Measurements from ENCODE around the gene ZNF621. TPM values are rescaled to one million over a fixed set of nuclear protein-coding genes. Genes with fewer than 3 reads are reported as not detected.

The ZNF621 gene
- total and polyA plus RNA-seq, 2 of the 8 experiments (the other 6 are each of a cell fraction or from before 2014, with no cell fraction given): 10.9 to 15.4 TPM

GRCh38 chr3:40580494-40581091, 55.8 kb downstream of the ZNF621 start:
- 0% methylated on average over 2 of the region's 2 CpGs; no CpG with 5 or more reads in 1 of the 2 experiments for whole genome bisulfite sequencing, 2 experiments (ENCODE audit: extremely low coverage in 1 of 2, insufficient coverage in 1 of 2, insufficient read length in 1 of 2, insufficient replicate concordance in 2 of 2, low coverage in 1 of 2, low lambda C conversion rate in 2 of 2, missing lambda C conversion rate in 1 of 2)
- H2AK5ac ChIP-seq (ENCODE audit: low read depth, low read length): no peak overlapping the region
- H3K36me3 ChIP-seq (ENCODE audit: control insufficient read depth in 2 of 4, insufficient read depth in 4 of 4, low read length in 3 of 4): no peaks in the 10 kb centered on the region
- H3K79me1 ChIP-seq (ENCODE audit: low read depth, low read length): no peaks in the 10 kb centered on the region
- H3K4me3 ChIP-seq (ENCODE audit: extremely low read depth in 1 of 4, insufficient read depth in 2 of 4, low read depth in 3 of 4, low read length in 4 of 4): no peak overlapping the region
- TF ChIP-seq ZNF274 (IDR thresholded peaks at IDR 0.05; ENCODE audit: borderline replicate concordance, extremely low read depth, low read length): no peak
- peak; percentile 98 to 99 for TF ChIP-seq RAD21 (IDR thresholded peaks at IDR 0.05 in 1 of 2, conservative IDR thresholded peaks at IDR 0.05 in 1 of 2; ENCODE audit: low read depth in 2 of 2, low read length in 2 of 2)
- 0 out of 2 replicates have a peak, but pooled peaks have one; percentile 50 for TF ChIP-seq TEAD4 (IDR thresholded peaks at IDR 0.05; ENCODE audit: low read depth, low read length)
- peak; percentile 85 to 99 (median 89) for TF ChIP-seq CTCF (IDR thresholded peaks at IDR 0.05; ENCODE audit: control extremely low read depth in 1 of 3, insufficient read depth in 1 of 3, low read depth in 1 of 3, low read length in 3 of 3)
- POLR2A ChIA-PET (ENCODE audit: partially characterized antibody): no interaction called here
- H4K8ac ChIP-seq (ENCODE audit: extremely low read depth, insufficient read depth, low read length): no peak overlapping the region
- no peak overlapping the region for H3K4ac ChIP-seq (replicated peaks; ENCODE audit: insufficient read length, low read depth, low read length)
- peak; percentile 31 to 84 for DNase-seq (ENCODE audit: low read depth in 1 of 2, low spot score in 2 of 2)
- no peak overlapping the region for H3K9ac ChIP-seq (replicated peaks in 1 of 4; ENCODE audit: extremely low read depth in 1 of 4, low read depth in 3 of 4, low read length in 3 of 4)
- no peaks in the 10 kb centered on the region for H4K20me1 ChIP-seq (replicated peaks in 1 of 2; ENCODE audit: control insufficient read depth in 1 of 2, insufficient read depth in 2 of 2, low read length in 2 of 2)
- peaks cover 0 to 10% (median 3%) of the 10 kb centered on the region in 4 experiments; a peak in 5 of 7 replicates for H3K4me1 ChIP-seq (replicated peaks in 1 of 4; ENCODE audit: control insufficient read depth in 3 of 4, insufficient read depth in 4 of 4, low read length in 3 of 4)
- H2BK12ac ChIP-seq (ENCODE audit: low read depth, low read length): no peak overlapping the region
- H3K23me2 ChIP-seq (ENCODE audit: low read depth, low read length): no peaks in the 10 kb centered on the region
- H2BK15ac ChIP-seq (ENCODE audit: low read length): no peak overlapping the region
- H2AFZ ChIP-seq (ENCODE audit: low read length): peak overlapping the region; percentile 28; the same call in 1 of the 2 replicates
- no peak overlapping the region for H4K5ac ChIP-seq (ENCODE audit: insufficient read length, low read depth, low read length)
- no peak overlapping the region for H3K56ac ChIP-seq (replicated peaks; ENCODE audit: insufficient read length, low read depth, low read length)
- no peak overlapping the region for H4K91ac ChIP-seq (replicated peaks; ENCODE audit: insufficient read length, low read length)
- H2BK20ac ChIP-seq (ENCODE audit: low read length): no peak overlapping the region
- no peak overlapping the region for H2BK5ac ChIP-seq (ENCODE audit: low read depth, low read length)
- H3K9me3 ChIP-seq (ENCODE audit: insufficient read depth in 2 of 2, low read depth in 1 of 2, low read length in 1 of 2): no peaks in the 10 kb centered on the region
- H3K18ac ChIP-seq (ENCODE audit: extremely low read depth, low read length): no peak overlapping the region
- CTCF ChIA-PET (ENCODE audit: partially characterized antibody): interaction anchor here (0.6 to 3.6 kb wide), 34 partner anchors 8 to 1300 kb away, joined by 3 to 13 read pairs (median 3); no protein-coding TSS in a partner anchor
- H3K79me2 ChIP-seq (ENCODE audit: control insufficient read depth in 1 of 2, insufficient read depth in 2 of 2, low read length in 2 of 2): no peaks in the 10 kb centered on the region
- no peak overlapping the region for H3K14ac ChIP-seq (ENCODE audit: insufficient read length)
- H3K4me2 ChIP-seq (ENCODE audit: insufficient read depth in 1 of 2, low read depth in 2 of 2, low read length in 2 of 2): no peak overlapping the region
- H3K27me3 ChIP-seq (replicated peaks in 1 of 4; ENCODE audit: control insufficient read depth in 3 of 4, extremely low read depth in 1 of 4, insufficient read depth in 3 of 4, low read length in 3 of 4): no peaks in the 10 kb centered on the region
- no peak overlapping the region for H3K27ac ChIP-seq (ENCODE audit: low read depth, low read length)
- H2BK120ac ChIP-seq (replicated peaks; ENCODE audit: low read depth, low read length): no peak overlapping the region
- H3K23ac ChIP-seq (ENCODE audit: insufficient read length): no peak overlapping the region
- FAIRE-seq: peak; percentile 99

All from H1 (cell line).